ENCODE data around the gene ZNF280D.

Gene ZNF280D

GRCh38 chr15:56631765-56632164 is 101.5 kb downstream of the ZNF280D start:
- Histone ChIP-seq H3K4me3 (ENCODE audit: low read length) (no peak overlapping the region), H3K9ac (ENCODE audit: low read length) (no peak overlapping the region), H3K4me1 (ENCODE audit: control insufficient read depth, insufficient read depth, low read length) (peaks cover 4% of the 10 kb centered on the region), H3K9me3 (ENCODE audit: control insufficient read depth, low read length) (no peaks in the 10 kb centered on the region), H3K27me3 (replicated peaks; ENCODE audit: control insufficient read depth, insufficient read depth, low read length) (no peaks in the 10 kb centered on the region), H3K36me3 (ENCODE audit: control insufficient read depth, insufficient read depth, low read length, severe bottlenecking) (peaks cover 26% of the 10 kb centered on the region)
- no peak for DNase-seq (ENCODE audit: low read depth)

- H3K27me3 ChIP-seq (replicated peaks; ENCODE audit: control insufficient read depth, insufficient read depth, low read length) = no peaks in the 10 kb centered on the region
- H3K9me3 ChIP-seq (ENCODE audit: control insufficient read depth, low read length) = no peaks in the 10 kb centered on the region
- DNase-seq (ENCODE audit: low read depth) = no peak
- H3K4me1 ChIP-seq (ENCODE audit: control insufficient read depth, insufficient read depth, low read length) = peaks cover 4% of the 10 kb centered on the region
- H3K4me3 ChIP-seq (ENCODE audit: low read length) = no peak overlapping the region
- no peak overlapping the region for H3K9ac ChIP-seq (ENCODE audit: low read length)
- peaks cover 18% of the 10 kb centered on the region for H3K36me3 ChIP-seq (ENCODE audit: control insufficient read depth, insufficient read depth, low read length, severe bottlenecking)
Measured at GRCh38 chr15:56628893-56629532, 104.3 kb downstream of the ZNF280D start.

GRCh38 chr15:56619887-56620286 is 113.4 kb downstream of the ZNF280D start:
- H3K9me3 ChIP-seq (ENCODE audit: control insufficient read depth, low read length) = no peaks in the 10 kb centered on the region
- DNase-seq (ENCODE audit: low read depth) = no peak
- no peak overlapping the region for H3K4me3 ChIP-seq (ENCODE audit: low read length)
- H3K4me1 ChIP-seq (ENCODE audit: control insufficient read depth, insufficient read depth, low read length) = peaks cover 3% of the 10 kb centered on the region
- H3K36me3 ChIP-seq (ENCODE audit: control insufficient read depth, insufficient read depth, low read length, severe bottlenecking) = no peaks in the 10 kb centered on the region
- no peak overlapping the region for H3K9ac ChIP-seq (ENCODE audit: low read length)
- no peaks in the 10 kb centered on the region for H3K27me3 ChIP-seq (replicated peaks; ENCODE audit: control insufficient read depth, insufficient read depth, low read length)

- H3K4me3 ChIP-seq (ENCODE audit: low read length) = no peak overlapping the region
- DNase-seq (ENCODE audit: low read depth) = no peak
- H3K27me3 ChIP-seq (replicated peaks; ENCODE audit: control insufficient read depth, insufficient read depth, low read length) = no peaks in the 10 kb centered on the region
- H3K9ac ChIP-seq (ENCODE audit: low read length) = no peak overlapping the region
- no peaks in the 10 kb centered on the region for H3K9me3 ChIP-seq (ENCODE audit: control insufficient read depth, low read length)
- H3K4me1 ChIP-seq (ENCODE audit: control insufficient read depth, insufficient read depth, low read length) = peaks cover 3% of the 10 kb centered on the region
- H3K36me3 ChIP-seq (ENCODE audit: control insufficient read depth, insufficient read depth, low read length, severe bottlenecking) = no peaks in the 10 kb centered on the region
Measured at GRCh38 chr15:56617628-56618027, 115.7 kb downstream of the ZNF280D start.

GRCh38 chr15:56616551-56616950 is 116.8 kb downstream of the ZNF280D start:
- Histone ChIP-seq H3K4me1 (ENCODE audit: control insufficient read depth, insufficient read depth, low read length) (peaks cover 3% of the 10 kb centered on the region), H3K27me3 (replicated peaks; ENCODE audit: control insufficient read depth, insufficient read depth, low read length) (no peaks in the 10 kb centered on the region), H3K36me3 (ENCODE audit: control insufficient read depth, insufficient read depth, low read length, severe bottlenecking) (no peaks in the 10 kb centered on the region), H3K9me3 (ENCODE audit: control insufficient read depth, low read length) (no peaks in the 10 kb centered on the region), H3K9ac (ENCODE audit: low read length) (no peak overlapping the region), H3K4me3 (ENCODE audit: low read length) (no peak overlapping the region)
- no peak for DNase-seq (ENCODE audit: low read depth)

- Histone ChIP-seq H3K4me1 (ENCODE audit: control insufficient read depth, insufficient read depth, low read length) (no peaks in the 10 kb centered on the region), H3K36me3 (ENCODE audit: control insufficient read depth, insufficient read depth, low read length, severe bottlenecking) (no peaks in the 10 kb centered on the region), H3K9me3 (ENCODE audit: control insufficient read depth, low read length) (no peaks in the 10 kb centered on the region), H3K9ac (ENCODE audit: low read length) (no peak overlapping the region), H3K27me3 (replicated peaks; ENCODE audit: control insufficient read depth, insufficient read depth, low read length) (no peaks in the 10 kb centered on the region), H3K4me3 (ENCODE audit: low read length) (no peak overlapping the region)
- no peak for DNase-seq (ENCODE audit: low read depth)
Measured at GRCh38 chr15:56613811-56614210, 119.5 kb downstream of the ZNF280D start.

GRCh38 chr15:56608993-56609392 is 124.3 kb downstream of the ZNF280D start:
- H3K9ac ChIP-seq (ENCODE audit: low read length) = no peak overlapping the region
- no peaks in the 10 kb centered on the region for H3K36me3 ChIP-seq (ENCODE audit: control insufficient read depth, insufficient read depth, low read length, severe bottlenecking)
- H3K9me3 ChIP-seq (ENCODE audit: control insufficient read depth, low read length) = peaks cover 7% of the 10 kb centered on the region
- no peak overlapping the region for H3K4me3 ChIP-seq (ENCODE audit: low read length)
- H3K27me3 ChIP-seq (replicated peaks; ENCODE audit: control insufficient read depth, insufficient read depth, low read length) = no peaks in the 10 kb centered on the region
- no peaks in the 10 kb centered on the region for H3K4me1 ChIP-seq (ENCODE audit: control insufficient read depth, insufficient read depth, low read length)
- DNase-seq (ENCODE audit: low read depth) = no peak

GRCh38 chr15:56608140-56608778 is 125.0 kb downstream of the ZNF280D start:
- no peaks in the 10 kb centered on the region for H3K27me3 ChIP-seq (replicated peaks; ENCODE audit: control insufficient read depth, insufficient read depth, low read length)
- peak; percentile 3 for DNase-seq (ENCODE audit: low read depth)
- H3K4me1 ChIP-seq (ENCODE audit: control insufficient read depth, insufficient read depth, low read length) = no peaks in the 10 kb centered on the region
- H3K9me3 ChIP-seq (ENCODE audit: control insufficient read depth, low read length) = peaks cover 8% of the 10 kb centered on the region
- no peak overlapping the region for H3K9ac ChIP-seq (ENCODE audit: low read length)
- no peaks in the 10 kb centered on the region for H3K36me3 ChIP-seq (ENCODE audit: control insufficient read depth, insufficient read depth, low read length, severe bottlenecking)
- no peak overlapping the region for H3K4me3 ChIP-seq (ENCODE audit: low read length)

- H3K9me3 ChIP-seq (ENCODE audit: control insufficient read depth, low read length) = peaks cover 25% of the 10 kb centered on the region
- no peak overlapping the region for H3K9ac ChIP-seq (ENCODE audit: low read length)
- H3K4me3 ChIP-seq (ENCODE audit: low read length) = no peak overlapping the region
- H3K4me1 ChIP-seq (ENCODE audit: control insufficient read depth, insufficient read depth, low read length) = peaks cover 5% of the 10 kb centered on the region
- DNase-seq (ENCODE audit: low read depth) = no peak
- no peaks in the 10 kb centered on the region for H3K27me3 ChIP-seq (replicated peaks; ENCODE audit: control insufficient read depth, insufficient read depth, low read length)
- H3K36me3 ChIP-seq (ENCODE audit: control insufficient read depth, insufficient read depth, low read length, severe bottlenecking) = no peaks in the 10 kb centered on the region
Measured at GRCh38 chr15:56602253-56602652, 131.1 kb downstream of the ZNF280D start.

GRCh38 chr15:56600380-56600779 is 132.9 kb downstream of the ZNF280D start:
- no peaks in the 10 kb centered on the region for H3K27me3 ChIP-seq (replicated peaks; ENCODE audit: control insufficient read depth, insufficient read depth, low read length)
- H3K4me1 ChIP-seq (ENCODE audit: control insufficient read depth, insufficient read depth, low read length) = peaks cover 5% of the 10 kb centered on the region
- no peak overlapping the region for H3K9ac ChIP-seq (ENCODE audit: low read length)
- H3K9me3 ChIP-seq (ENCODE audit: control insufficient read depth, low read length) = peaks cover 25% of the 10 kb centered on the region
- no peak for DNase-seq (ENCODE audit: low read depth)
- H3K36me3 ChIP-seq (ENCODE audit: control insufficient read depth, insufficient read depth, low read length, severe bottlenecking) = no peaks in the 10 kb centered on the region
- no peak overlapping the region for H3K4me3 ChIP-seq (ENCODE audit: low read length)

GRCh38 chr15:56598991-56599390 is 134.3 kb downstream of the ZNF280D start:
- peaks cover 5% of the 10 kb centered on the region for H3K4me1 ChIP-seq (ENCODE audit: control insufficient read depth, insufficient read depth, low read length)
- peaks cover 18% of the 10 kb centered on the region for H3K9me3 ChIP-seq (ENCODE audit: control insufficient read depth, low read length)
- DNase-seq (ENCODE audit: low read depth) = peak; percentile 59
- H3K36me3 ChIP-seq (ENCODE audit: control insufficient read depth, insufficient read depth, low read length, severe bottlenecking) = no peaks in the 10 kb centered on the region
- H3K9ac ChIP-seq (ENCODE audit: low read length) = no peak overlapping the region
- H3K27me3 ChIP-seq (replicated peaks; ENCODE audit: control insufficient read depth, insufficient read depth, low read length) = no peaks in the 10 kb centered on the region
- no peak overlapping the region for H3K4me3 ChIP-seq (ENCODE audit: low read length)

- H3K4me1 ChIP-seq (ENCODE audit: control insufficient read depth, insufficient read depth, low read length) = no peaks in the 10 kb centered on the region
- peaks cover 29% of the 10 kb centered on the region for H3K9me3 ChIP-seq (ENCODE audit: control insufficient read depth, low read length)
- H3K9ac ChIP-seq (ENCODE audit: low read length) = no peak overlapping the region
- H3K36me3 ChIP-seq (ENCODE audit: control insufficient read depth, insufficient read depth, low read length, severe bottlenecking) = no peaks in the 10 kb centered on the region
- H3K27me3 ChIP-seq (replicated peaks; ENCODE audit: control insufficient read depth, insufficient read depth, low read length) = no peaks in the 10 kb centered on the region
- DNase-seq (ENCODE audit: low read depth) = no peak
- H3K4me3 ChIP-seq (ENCODE audit: low read length) = no peak overlapping the region
Measured at GRCh38 chr15:56587686-56588085, 145.6 kb downstream of the ZNF280D start.

All from adipocyte (in vitro differentiated cells).